Measurements from ENCODE around the gene PDLIM5. TPM values are rescaled to one million over a fixed set of nuclear protein-coding genes. Genes with fewer than 3 reads are reported as not detected.

PDLIM5 gene
- total RNA-seq, 1 experiment from 2014 or later = 58.0 TPM

DNA sequence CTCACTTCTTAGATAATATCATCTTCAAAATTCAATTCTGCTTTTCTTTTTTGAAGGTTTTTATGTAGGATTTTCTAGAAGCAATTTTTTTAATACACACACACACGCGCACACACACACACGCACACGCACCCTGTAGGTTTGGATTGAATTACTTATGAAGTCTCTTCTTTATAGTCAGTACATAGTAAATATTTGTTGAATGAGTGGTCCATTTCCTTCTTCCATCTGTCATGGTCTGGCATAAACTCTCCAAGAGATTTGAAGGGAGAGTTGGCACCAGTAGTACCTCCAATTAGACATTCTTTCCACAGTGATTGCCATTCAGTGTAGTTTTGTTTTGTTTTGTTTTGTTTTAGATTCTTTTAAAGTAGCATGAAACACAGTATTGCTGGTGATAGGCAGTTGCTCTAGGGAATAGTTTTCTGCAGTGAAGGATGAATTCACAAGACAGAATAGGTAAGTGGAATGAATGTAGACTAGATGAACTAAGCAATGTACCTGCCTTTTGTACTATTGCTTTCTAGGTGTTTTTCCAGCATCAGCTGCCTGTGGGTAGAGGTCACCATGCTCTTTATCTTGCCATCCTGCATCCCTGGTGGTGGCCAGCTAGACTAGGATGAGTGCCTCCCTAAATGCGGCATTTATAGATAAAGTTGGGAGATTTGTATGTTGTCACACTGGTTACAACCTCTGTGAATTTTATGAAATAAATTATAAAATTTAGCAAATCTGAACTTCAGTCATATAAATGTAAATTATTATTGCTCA lies 20.5 kb downstream of the PDLIM5 start:
- H3K4me2 ChIP-seq (ENCODE audit: insufficient read depth, insufficient read length, low read length) = no peak overlapping the region
- H3K18ac ChIP-seq (ENCODE audit: insufficient read length, low read depth, low read length) = no peak overlapping the region
- H2BK15ac ChIP-seq (ENCODE audit: low read depth, low read length) = no peak overlapping the region
- no peak overlapping the region for H3K27ac ChIP-seq (ENCODE audit: insufficient read length, low read depth, low read length)
- H3K79me2 ChIP-seq (ENCODE audit: insufficient read depth, low read length) = peaks cover 2% of the 10 kb centered on the region; the same call in 1 of the 2 replicates
- no peak overlapping the region for H2BK120ac ChIP-seq (ENCODE audit: low read depth, low read length, poor library complexity, severe bottlenecking)
- no peak overlapping the region for H3K9ac ChIP-seq (ENCODE audit: extremely low read depth, insufficient read length, low read length)
- H3T11ph ChIP-seq (ENCODE audit: low read length) = no peak overlapping the region
- no peaks in the 10 kb centered on the region for H3K23me2 ChIP-seq (ENCODE audit: insufficient read length, low read depth, low read length, poor library complexity, severe bottlenecking)
- no peaks in the 10 kb centered on the region for H3K27me3 Mint-ChIP-seq (ENCODE audit: low read depth)
- DNase-seq = no peak
- no peak overlapping the region for H4K5ac ChIP-seq (ENCODE audit: insufficient read length, low read depth, low read length)
- no peaks in the 10 kb centered on the region; the same call in 1 of the 2 replicates for H3K4me1 ChIP-seq (ENCODE audit: insufficient read depth, low read length)
- H3K4me3 Mint-ChIP-seq = no peak overlapping the region
- WGBS (ENCODE audit: extremely low coverage, insufficient read length, low lambda C conversion rate) = no CpG with 5 or more reads among the region's 5 CpGs
- no peak for TF ChIP-seq CTCF (conservative IDR thresholded peaks at IDR 0.05)
- H2BK12ac ChIP-seq (ENCODE audit: insufficient read length, low read depth, low read length) = no peak overlapping the region
- H4K8ac ChIP-seq (replicated peaks; ENCODE audit: insufficient read length, low read depth, low read length) = no peak overlapping the region
- no peaks in the 10 kb centered on the region for H3K9me3 ChIP-seq (ENCODE audit: control insufficient read depth, low read depth, low read length)
- H2AK5ac ChIP-seq (ENCODE audit: insufficient read length, low read length) = no peak overlapping the region
- peaks cover 15 to 16% (median 16%) of the 10 kb centered on the region in 3 experiments for H3K36me3 Mint-ChIP-seq (ENCODE audit: insufficient read depth in 1 of 3, low read depth in 3 of 3)
- no peak overlapping the region for H3K23ac ChIP-seq (ENCODE audit: insufficient read length, low read depth, low read length)
- no peak overlapping the region for H2BK20ac ChIP-seq (ENCODE audit: low read depth, low read length, poor library complexity, severe bottlenecking)
- H4K91ac ChIP-seq (ENCODE audit: insufficient read length, low read depth, low read length) = no peak overlapping the region
- no peak overlapping the region for H3K56ac ChIP-seq (ENCODE audit: insufficient read length, low read depth, low read length)
- peaks cover 2% of the 10 kb centered on the region for H3K79me1 ChIP-seq (ENCODE audit: insufficient read depth, low read depth, low read length, poor library complexity, severe bottlenecking)
- H2AFZ ChIP-seq (ENCODE audit: low read length) = no peak overlapping the region
- H3K4ac ChIP-seq (ENCODE audit: low read depth, low read length) = no peak overlapping the region
- H3K9me3 Mint-ChIP-seq = peaks cover 14 to 16% of the 10 kb centered on the region in 2 experiments
- peaks cover 17 to 19% of the 10 kb centered on the region in 2 experiments for H3K4me1 Mint-ChIP-seq
- H3K14ac ChIP-seq (ENCODE audit: insufficient read depth, low read length) = no peak overlapping the region
- no peaks in the 10 kb centered on the region for H3K27me3 ChIP-seq (ENCODE audit: insufficient read depth, low read length)
- H3K27ac Mint-ChIP-seq = no peak overlapping the region
- H2BK5ac ChIP-seq (ENCODE audit: insufficient read length, low read length) = no peak overlapping the region
- H4K20me1 ChIP-seq (ENCODE audit: control insufficient read depth, insufficient read depth, insufficient read length) = no peaks in the 10 kb centered on the region

Measured in H9 (cell line).